GM19468 (cell line): ENCODE results near the gene FRMD4A.
"Not testable (repeated sequence)": the region's sequence is repeated elsewhere in the genome, so short reads cannot be mapped to it uniquely, and the experiment has no call there.

Source experiments
- ATAC-seq: cut with Tn5 transposase; IDR thresholded peaks from one replicate; pipeline ENCODE4 v1.9.1; 2021; ENCODE audit warnings: mild to moderate bottlenecking, moderate library complexity, moderate number of reproducible peaks; ENCODE audit not compliant: unreplicated experiment; ENCODE audit errors: extremely low read depth

FRMD4A gene

GRCh38 chr10:13847201-13847631 lies 483.5 kb downstream of the FRMD4A start:
- ATAC-seq: no peak

GRCh38 chr10:13845897-13846296 lies 484.8 kb downstream of the FRMD4A start:
- ATAC-seq: no peak

- no peak for ATAC-seq
These were observed 486.1 kb downstream of the FRMD4A start for GRCh38 chr10:13844651-13845050.

- ATAC-seq: no peak
These were observed 488.6 kb downstream of the FRMD4A start for GRCh38 chr10:13842117-13842516.

- no peak for ATAC-seq
These were observed 490.7 kb downstream of the FRMD4A start for GRCh38 chr10:13840036-13840435.

GRCh38 chr10:13839430-13839990 lies 491.2 kb downstream of the FRMD4A start:
- no peak for ATAC-seq

- ATAC-seq: no peak
These were observed 491.7 kb downstream of the FRMD4A start for GRCh38 chr10:13839030-13839429.

- no peak for ATAC-seq
These were observed 492.8 kb downstream of the FRMD4A start for GRCh38 chr10:13837966-13838365.

- ATAC-seq: no peak
These were observed 496.0 kb downstream of the FRMD4A start for GRCh38 chr10:13834581-13835286.

- no peak for ATAC-seq
These were observed 499.0 kb downstream of the FRMD4A start for GRCh38 chr10:13831711-13832141.

GRCh38 chr10:13830385-13830784 lies 500.3 kb downstream of the FRMD4A start:
- ATAC-seq: no peak

- no peak for ATAC-seq
These were observed 500.9 kb downstream of the FRMD4A start for GRCh38 chr10:13829790-13830189.

GRCh38 chr10:13828284-13828683 lies 502.4 kb downstream of the FRMD4A start:
- ATAC-seq: not testable (repeated sequence)

- no peak for ATAC-seq
These were observed 503.5 kb downstream of the FRMD4A start for GRCh38 chr10:13827076-13827797.

- ATAC-seq: no peak
These were observed 506.9 kb downstream of the FRMD4A start for GRCh38 chr10:13823709-13824405.

GRCh38 chr10:13823096-13823708 lies 507.5 kb downstream of the FRMD4A start:
- ATAC-seq: no peak

- ATAC-seq: no peak
These were observed 508.2 kb downstream of the FRMD4A start for GRCh38 chr10:13822490-13822889.

- no peak for ATAC-seq
These were observed 509.8 kb downstream of the FRMD4A start for GRCh38 chr10:13820964-13821337.

- ATAC-seq: no peak
These were observed 510.4 kb downstream of the FRMD4A start for GRCh38 chr10:13820119-13820963.
